ENCODE data around the gene MARK1.

DNA sequence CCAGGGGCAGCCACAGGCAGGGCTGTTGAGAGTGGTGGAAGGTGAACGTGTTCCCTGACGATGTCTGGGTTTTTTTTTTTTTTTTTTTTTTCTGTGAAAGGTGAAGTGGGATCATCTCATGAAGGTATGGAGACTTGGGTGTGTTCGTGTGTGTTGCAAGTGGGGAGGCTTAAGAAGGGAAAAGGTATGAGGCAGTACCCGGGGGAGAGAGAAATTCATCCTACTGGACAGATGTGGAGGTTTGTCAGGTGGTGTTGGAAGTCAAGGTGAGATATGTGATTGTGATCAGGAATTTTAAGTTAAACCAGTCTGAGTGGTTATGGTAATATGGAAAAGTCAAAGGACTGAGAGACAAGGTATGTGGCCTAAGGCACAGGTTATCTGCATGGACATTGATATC, 167.5 kb downstream of the MARK1 start:
- TF ChIP-seq, protein P1, sequence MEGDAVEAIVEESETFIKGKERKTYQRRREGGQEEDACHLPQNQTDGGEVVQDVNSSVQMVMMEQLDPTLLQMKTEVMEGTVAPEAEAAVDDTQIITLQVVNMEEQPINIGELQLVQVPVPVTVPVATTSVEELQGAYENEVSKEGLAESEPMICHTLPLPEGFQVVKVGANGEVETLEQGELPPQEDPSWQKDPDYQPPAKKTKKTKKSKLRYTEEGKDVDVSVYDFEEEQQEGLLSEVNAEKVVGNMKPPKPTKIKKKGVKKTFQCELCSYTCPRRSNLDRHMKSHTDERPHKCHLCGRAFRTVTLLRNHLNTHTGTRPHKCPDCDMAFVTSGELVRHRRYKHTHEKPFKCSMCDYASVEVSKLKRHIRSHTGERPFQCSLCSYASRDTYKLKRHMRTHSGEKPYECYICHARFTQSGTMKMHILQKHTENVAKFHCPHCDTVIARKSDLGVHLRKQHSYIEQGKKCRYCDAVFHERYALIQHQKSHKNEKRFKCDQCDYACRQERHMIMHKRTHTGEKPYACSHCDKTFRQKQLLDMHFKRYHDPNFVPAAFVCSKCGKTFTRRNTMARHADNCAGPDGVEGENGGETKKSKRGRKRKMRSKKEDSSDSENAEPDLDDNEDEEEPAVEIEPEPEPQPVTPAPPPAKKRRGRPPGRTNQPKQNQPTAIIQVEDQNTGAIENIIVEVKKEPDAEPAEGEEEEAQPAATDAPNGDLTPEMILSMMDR (IDR thresholded peaks at IDR 0.05) = no peak
- TF ChIP-seq EZH2phosphoT487 (IDR thresholded peaks at IDR 0.05) = no peak
